ENCODE measurements around the gene OR2A12.
"Not testable (repeated sequence)": the region's sequence is repeated elsewhere in the genome, so short reads cannot be mapped to it uniquely, and the experiment has no call there.

The OR2A12 gene

GRCh38 chr7:144087230-144087629 is 1.2 kb downstream of the OR2A12 start:
- Mint-ChIP-seq H3K4me1 (no peaks in the 10 kb centered on the region), H3K36me3 (no peaks in the 10 kb centered on the region), H3K9me3 (peaks cover 6% of the 10 kb centered on the region), H3K27ac (no peak overlapping the region), H3K27me3 (no peaks in the 10 kb centered on the region), H3K4me3 (no peak overlapping the region)
- ATAC-seq (ENCODE audit: low read depth) (no peak), DNase-seq (ENCODE audit: low spot score in 2 of 2) (no peak)

DNA sequence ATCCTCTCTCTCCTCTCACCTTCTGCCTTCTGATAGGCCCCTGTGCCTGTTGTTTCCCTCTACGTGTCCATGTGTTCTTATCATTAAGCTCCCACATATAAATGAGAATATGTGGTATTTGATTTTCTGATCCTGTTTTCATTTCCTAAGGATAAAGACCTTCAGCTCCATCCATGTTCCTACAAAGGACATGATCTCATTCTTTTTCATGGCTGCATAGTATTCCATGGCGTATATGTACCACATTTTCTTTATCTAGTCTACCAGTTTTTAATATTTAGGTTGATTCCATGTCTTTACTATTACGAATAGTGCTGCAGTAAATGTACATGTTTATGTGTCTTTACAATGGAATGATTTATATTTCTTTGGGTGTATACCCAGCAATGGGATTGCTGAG is 4.6 kb downstream of the OR2A12 start:
- peaks cover 6% of the 10 kb centered on the region for H3K9me3 Mint-ChIP-seq

GRCh38 chr7:144098776-144099175 is 12.7 kb downstream of the OR2A12 start:
- Mint-ChIP-seq H3K36me3 (no peaks in the 10 kb centered on the region), H3K9me3 (no peaks in the 10 kb centered on the region), H3K27me3 (peaks cover 6% of the 10 kb centered on the region), H3K27ac (no peak overlapping the region), H3K4me3 (no peak overlapping the region), H3K4me1 (no peaks in the 10 kb centered on the region)
- ATAC-seq (ENCODE audit: low read depth) = no peak
- DNase-seq (ENCODE audit: low spot score in 2 of 2) = no peak

More for the DNA sequence above, 4.6 kb downstream of the OR2A12 start:
- no peak for DNase-seq (ENCODE audit: low spot score in 2 of 2)
- ATAC-seq (ENCODE audit: low read depth) = no peak
- Mint-ChIP-seq H3K27me3 (no peaks in the 10 kb centered on the region), H3K4me1 (no peaks in the 10 kb centered on the region), H3K27ac (no peak overlapping the region), H3K36me3 (no peaks in the 10 kb centered on the region), H3K4me3 (no peak overlapping the region)

DNA sequence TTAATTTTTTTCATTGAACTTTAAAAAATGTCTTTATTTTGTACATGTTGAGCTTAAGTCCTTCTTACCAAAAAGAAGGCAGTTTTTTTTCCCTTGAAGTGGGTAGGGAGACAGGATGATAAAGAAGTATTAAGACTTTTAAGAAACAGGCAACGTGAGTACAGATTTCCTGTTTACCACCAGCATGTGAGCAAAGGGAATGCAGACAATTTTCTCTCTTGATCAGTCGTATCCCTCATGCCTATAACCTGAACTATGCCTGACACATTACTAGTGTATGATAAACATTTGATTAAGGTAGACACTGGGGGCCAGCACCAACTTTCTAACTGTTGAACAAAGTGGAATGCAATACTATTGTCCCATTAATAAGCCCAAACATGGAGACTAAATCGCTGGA is 14.5 kb downstream of the OR2A12 start:
- Mint-ChIP-seq H3K27ac (no peak overlapping the region), H3K36me3 (no peaks in the 10 kb centered on the region), H3K4me1 (no peaks in the 10 kb centered on the region), H3K4me3 (no peak overlapping the region), H3K27me3 (peaks cover 8% of the 10 kb centered on the region), H3K9me3 (no peaks in the 10 kb centered on the region)
- ATAC-seq (ENCODE audit: low read depth) (no peak), DNase-seq (ENCODE audit: low spot score in 2 of 2) (no peak)

DNA sequence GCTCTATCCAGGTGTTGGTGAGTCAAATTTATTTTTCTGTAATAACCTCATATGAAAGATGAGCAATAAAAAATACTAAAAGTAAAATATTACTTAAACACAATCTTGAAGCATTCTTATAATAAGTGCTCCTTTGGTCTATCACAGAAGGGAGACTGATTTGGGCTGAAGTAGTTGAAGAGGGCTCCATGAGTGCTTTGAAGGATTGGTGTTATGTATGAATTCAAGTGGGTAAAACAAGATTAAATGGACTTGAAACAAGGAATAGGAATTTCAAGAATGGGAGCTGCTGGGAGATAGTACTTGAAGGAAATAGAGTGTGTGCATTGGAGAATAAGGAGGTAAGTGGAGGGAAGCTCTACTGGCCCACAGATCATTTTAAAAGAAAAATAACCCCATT is 16.0 kb downstream of the OR2A12 start:
- Mint-ChIP-seq H3K9me3 (no peaks in the 10 kb centered on the region), H3K27ac (no peak overlapping the region)
- ATAC-seq (ENCODE audit: low read depth) = no peak

DNA sequence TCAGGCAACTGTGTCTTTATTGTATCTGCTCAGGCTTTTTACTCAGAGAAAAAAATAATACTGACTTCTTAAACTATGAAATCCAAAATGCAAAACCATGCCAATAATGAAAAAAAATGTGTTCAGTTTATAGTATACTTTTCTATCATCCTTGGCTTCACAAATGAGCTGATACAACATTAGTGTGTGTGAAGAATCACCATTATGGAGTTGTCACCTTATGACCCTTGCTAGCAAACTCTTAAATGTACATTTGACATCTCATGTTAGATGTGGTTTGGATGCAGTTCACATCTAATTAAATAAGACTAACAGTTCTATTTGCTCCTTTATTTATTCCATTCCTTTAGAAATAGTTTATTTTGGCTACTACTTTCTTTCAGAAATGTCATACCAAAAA is 19.1 kb downstream of the OR2A12 start:
- no peak overlapping the region for H3K27ac Mint-ChIP-seq

More for the DNA sequence above, 16.0 kb downstream of the OR2A12 start:
- Mint-ChIP-seq H3K4me1 (no peaks in the 10 kb centered on the region), H3K36me3 (no peaks in the 10 kb centered on the region), H3K27me3 (peaks cover 6% of the 10 kb centered on the region), H3K4me3 (no peak overlapping the region)
- DNase-seq (ENCODE audit: low spot score in 2 of 2) = no peak

DNA sequence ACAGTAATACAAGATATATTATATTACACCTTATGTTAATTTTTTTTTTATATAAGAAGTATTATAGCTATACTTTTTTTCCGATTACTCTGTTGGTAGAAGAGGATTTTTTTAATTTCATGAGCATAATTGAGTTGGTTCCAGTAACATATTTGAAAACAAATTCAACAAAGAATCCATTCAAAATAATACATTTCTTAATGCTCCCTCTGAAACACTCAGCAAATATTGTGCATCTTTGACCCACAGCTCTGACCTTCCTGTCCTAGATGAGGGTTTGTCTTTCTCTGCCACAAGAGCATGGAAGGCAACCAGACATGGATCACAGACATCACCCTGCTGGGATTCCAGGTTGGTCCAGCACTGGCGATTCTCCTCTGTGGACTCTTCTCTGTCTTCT is 23.2 kb downstream of the OR2A12 start, which contains the start of gene OR2A2:
Gene OR2A2 (plus strand): TSS at position 301 of the 400 bp plus-strand sequence. CDS start 0 bp downstream, at position 301.
- Mint-ChIP-seq H3K4me1 (no peaks in the 10 kb centered on the region), H3K9me3 (no peaks in the 10 kb centered on the region), H3K27ac (no peak within 1 kb of the TSS), H3K27me3 (peaks cover 13% of the 10 kb centered on the region), H3K36me3 (no peaks in the 10 kb centered on the region), H3K4me3 (no peak within 1 kb of the TSS)
- DNase-seq (ENCODE audit: low spot score in 2 of 2) = no peak
- no peak for ATAC-seq (ENCODE audit: low read depth)

More for the DNA sequence above, 19.1 kb downstream of the OR2A12 start:
- no peaks in the 10 kb centered on the region for H3K36me3 Mint-ChIP-seq
- H3K4me3 Mint-ChIP-seq = no peak overlapping the region
- no peak for DNase-seq (ENCODE audit: low spot score in 2 of 2)
- H3K9me3 Mint-ChIP-seq = no peaks in the 10 kb centered on the region
- peaks cover 16% of the 10 kb centered on the region for H3K27me3 Mint-ChIP-seq
- H3K4me1 Mint-ChIP-seq = no peaks in the 10 kb centered on the region
- no peak for ATAC-seq (ENCODE audit: low read depth)

GRCh38 chr7:144110272-144110671 is 24.2 kb downstream of the OR2A12 start:
- Mint-ChIP-seq H3K27me3 (peaks cover 11% of the 10 kb centered on the region), H3K9me3 (no peaks in the 10 kb centered on the region), H3K27ac (no peak overlapping the region), H3K4me3 (no peak overlapping the region), H3K36me3 (no peaks in the 10 kb centered on the region), H3K4me1 (no peaks in the 10 kb centered on the region)
- ATAC-seq (ENCODE audit: low read depth) = no peak
- DNase-seq (ENCODE audit: low spot score in 2 of 2) = no peak

DNA sequence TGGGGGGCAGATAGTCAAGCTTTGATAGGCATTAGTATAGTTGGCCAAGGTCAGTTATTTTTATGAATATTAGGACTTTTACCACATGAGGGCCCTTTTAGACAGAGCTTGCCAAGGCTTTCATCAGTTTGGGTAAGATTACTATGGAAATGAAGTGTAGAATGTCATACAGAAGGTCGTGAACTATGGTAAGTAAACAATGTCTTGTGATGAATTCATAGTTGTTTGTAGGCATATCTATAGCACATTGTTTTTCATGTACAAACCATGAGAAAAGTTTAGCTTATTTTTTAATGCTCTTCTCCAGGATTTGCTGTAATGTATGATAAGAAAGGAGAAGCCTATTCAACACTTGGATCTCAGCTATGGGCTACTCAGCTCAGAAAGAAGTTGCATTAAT is 27.6 kb downstream of the OR2A12 start:
- Mint-ChIP-seq H3K4me1 (no peaks in the 10 kb centered on the region), H3K36me3 (no peaks in the 10 kb centered on the region), H3K9me3 (no peaks in the 10 kb centered on the region), H3K27me3 (peaks cover 10% of the 10 kb centered on the region), H3K4me3 (no peak overlapping the region), H3K27ac (no peak overlapping the region)
- no peak for ATAC-seq (ENCODE audit: low read depth)
- DNase-seq (ENCODE audit: low spot score in 2 of 2) = no peak

DNA sequence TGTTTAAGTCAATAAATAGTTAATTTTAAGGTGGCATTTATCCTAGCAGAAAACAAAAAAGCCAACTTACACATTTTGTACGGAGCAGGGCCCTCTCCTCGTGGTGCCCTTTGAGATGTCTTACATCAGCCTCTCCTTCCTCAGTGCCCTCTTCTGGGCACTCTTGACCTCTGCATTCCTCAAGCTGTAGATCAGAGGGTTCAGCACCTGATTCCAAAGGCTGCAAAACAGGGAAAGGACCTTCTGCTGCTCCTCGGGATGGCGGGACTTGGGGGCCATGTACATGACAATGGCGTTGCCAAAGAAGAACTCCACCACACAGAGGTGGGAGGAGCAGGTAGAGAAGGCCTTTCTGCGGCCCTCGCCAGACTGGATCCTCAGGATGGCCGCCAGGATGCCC is 32.3 kb downstream of the OR2A12 start:
- Mint-ChIP-seq H3K4me3 (no peak overlapping the region), H3K9me3 (peaks cover 1% of the 10 kb centered on the region)

GRCh38 chr7:144122876-144123275 is 36.8 kb downstream of the OR2A12 start, which contains the start of gene OR2A14:
TSS of gene OR2A14 (plus strand) at chr7:144123176. CDS start at chr7:144129113, 5,937 bp downstream.
- DNase-seq (ENCODE audit: low spot score in 2 of 2) = no peak
- Mint-ChIP-seq H3K36me3 (no peaks in the 10 kb centered on the region), H3K27ac (no peak within 1 kb of the TSS), H3K27me3 (peaks cover 3% of the 10 kb centered on the region), H3K4me1 (no peaks in the 10 kb centered on the region), H3K9me3 (peaks cover 1% of the 10 kb centered on the region), H3K4me3 (no peak within 1 kb of the TSS)
- no peak for ATAC-seq (ENCODE audit: low read depth)

More for the DNA sequence above, 32.3 kb downstream of the OR2A12 start:
- ATAC-seq (ENCODE audit: low read depth) (no peak), DNase-seq (ENCODE audit: low spot score in 2 of 2) (no peak)
- no peaks in the 10 kb centered on the region for H3K36me3 Mint-ChIP-seq
- peaks cover 4% of the 10 kb centered on the region for H3K27me3 Mint-ChIP-seq
- H3K4me1 Mint-ChIP-seq = no peaks in the 10 kb centered on the region
- no peak overlapping the region for H3K27ac Mint-ChIP-seq

GRCh38 chr7:144127714-144128334 is 41.7 kb downstream of the OR2A12 start:
- Mint-ChIP-seq H3K27ac (no peak overlapping the region), H3K4me1 (no peaks in the 10 kb centered on the region), H3K4me3 (no peak overlapping the region), H3K27me3 (peaks cover 1% of the 10 kb centered on the region), H3K9me3 (no peaks in the 10 kb centered on the region), H3K36me3 (no peaks in the 10 kb centered on the region)
- ATAC-seq (ENCODE audit: low read depth) = peak; percentile 100
- DNase-seq (ENCODE audit: low spot score in 2 of 2) = peak; percentile 78 to 80

DNA sequence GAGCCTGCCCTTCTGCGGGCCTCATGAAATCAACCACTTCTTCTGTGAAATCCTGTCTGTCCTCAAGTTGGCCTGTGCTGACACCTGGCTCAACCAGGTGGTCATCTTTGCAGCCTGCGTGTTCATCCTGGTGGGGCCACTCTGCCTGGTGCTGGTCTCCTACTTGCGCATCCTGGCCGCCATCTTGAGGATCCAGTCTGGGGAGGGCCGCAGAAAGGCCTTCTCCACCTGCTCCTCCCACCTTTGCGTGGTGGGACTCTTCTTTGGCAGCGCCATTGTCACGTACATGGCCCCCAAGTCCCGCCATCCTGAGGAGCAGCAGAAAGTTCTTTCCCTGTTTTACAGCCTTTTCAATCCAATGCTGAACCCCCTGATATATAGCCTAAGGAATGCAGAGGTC is 43.5 kb downstream of the OR2A12 start:
- DNase-seq (ENCODE audit: low spot score in 2 of 2); H3K36me3 Mint-ChIP-seq; H3K27me3 Mint-ChIP-seq; H3K9me3 Mint-ChIP-seq; H3K4me3 Mint-ChIP-seq; H3K4me1 Mint-ChIP-seq; ATAC-seq (ENCODE audit: low read depth): not testable (repeated sequence)
- peak overlapping the region; percentile 15 for H3K27ac Mint-ChIP-seq

GRCh38 chr7:144130730-144131129 is 44.7 kb downstream of the OR2A12 start:
- no peak overlapping the region for H3K27ac Mint-ChIP-seq
- no peaks in the 10 kb centered on the region for H3K4me1 Mint-ChIP-seq
- ATAC-seq (ENCODE audit: low read depth) (no peak), DNase-seq (ENCODE audit: low spot score in 2 of 2) (no peak)
- no peaks in the 10 kb centered on the region for H3K27me3 Mint-ChIP-seq
- H3K36me3 Mint-ChIP-seq = no peaks in the 10 kb centered on the region
- H3K4me3 Mint-ChIP-seq = no peak overlapping the region
- H3K9me3 Mint-ChIP-seq = no peaks in the 10 kb centered on the region

- H3K4me3 Mint-ChIP-seq = no peak overlapping the region
Observed at GRCh38 chr7:144132262-144132661, 46.2 kb downstream of the OR2A12 start.

More at GRCh38 chr7:144132262-144132661, 46.2 kb downstream of the OR2A12 start:
- H3K9me3 Mint-ChIP-seq = no peaks in the 10 kb centered on the region
- no peak for DNase-seq (ENCODE audit: low spot score in 2 of 2)
- H3K36me3 Mint-ChIP-seq = no peaks in the 10 kb centered on the region
- no peak overlapping the region for H3K27ac Mint-ChIP-seq
- no peaks in the 10 kb centered on the region for H3K27me3 Mint-ChIP-seq
- ATAC-seq (ENCODE audit: low read depth) = no peak
- no peaks in the 10 kb centered on the region for H3K4me1 Mint-ChIP-seq

Data from memory B cell (primary cell).